Neuronal stem cell (in vitro differentiated cells): ENCODE data around the gene NFATC3.

Experiments
- DNase-seq: peaks from one replicate; pipeline ENCODE4 v3.0.0-alpha.2; 2013; ENCODE audit warnings: low spot score
- H2AFZ ChIP-seq: one replicate; pipeline ENCODE4 v1.6.1; 2013; ENCODE audit warnings: mild to moderate bottlenecking, low read length, inconsistent platforms
- H2AK5ac ChIP-seq: 2 replicates; pipeline ENCODE4 v1.6.1; 2013; ENCODE audit warnings: low read depth, mild to moderate bottlenecking, inconsistent platforms, low read length, moderate library complexity, mixed read lengths
- H2BK120ac ChIP-seq: 2 replicates; pipeline ENCODE4 v1.6.1; 2013; ENCODE audit warnings: low read depth, mild to moderate bottlenecking, inconsistent platforms, low read length, moderate library complexity, mixed read lengths
- H2BK12ac ChIP-seq: one replicate; pipeline ENCODE4 v1.6.1; 2013; ENCODE audit warnings: low read length, inconsistent platforms
- H2BK15ac ChIP-seq: 2 replicates; pipeline ENCODE4 v1.6.1; 2013; ENCODE audit warnings: mild to moderate bottlenecking, low read length, inconsistent platforms, mixed read lengths
- H2BK5ac ChIP-seq: one replicate; pipeline ENCODE4 v1.6.1; 2013; ENCODE audit warnings: inconsistent platforms, mild to moderate bottlenecking, low read length, moderate library complexity
- H3K14ac ChIP-seq: one replicate; pipeline ENCODE4 v1.6.1; 2013; ENCODE audit warnings: low read length, inconsistent platforms
- H3K18ac ChIP-seq: 2 replicates; pipeline ENCODE4 v1.6.1; 2013; ENCODE audit warnings: low read length, inconsistent platforms
- H3K23ac ChIP-seq: 2 replicates; pipeline ENCODE4 v1.6.1; 2013; ENCODE audit warnings: low read depth, mild to moderate bottlenecking, mixed read lengths, low read length, inconsistent platforms; ENCODE audit not compliant: poor library complexity
- H3K27ac ChIP-seq: replicated peaks from 3 replicates; pipeline ENCODE4 v1.5.1; 2013; ENCODE audit warnings: low read length, inconsistent platforms
- H3K27me3 ChIP-seq, 3 experiments: 2 replicates each; pipeline ENCODE4 v1.6.1; 2013; ENCODE audit warnings: low read length in 3 of 3, mild to moderate bottlenecking in 2 of 3, inconsistent platforms in 1 of 3, low read depth in 1 of 3, mixed read lengths in 1 of 3, moderate library complexity in 1 of 3; ENCODE audit not compliant: control insufficient read depth in 3 of 3, insufficient read depth in 3 of 3
- H3K36me3 ChIP-seq, 2 donors: replicated peaks in 1 of 2; 2 replicates each; pipeline ENCODE4 v1.6.1; 2013; ENCODE audit warnings: low read length in 2 of 2; ENCODE audit not compliant: control insufficient read depth in 2 of 2, insufficient read depth in 2 of 2
- H3K4ac ChIP-seq: 2 replicates; pipeline ENCODE4 v1.6.1; 2013; ENCODE audit warnings: inconsistent platforms, mild to moderate bottlenecking, low read length, moderate library complexity
- H3K4me1 ChIP-seq, 2 donors: 1 replicate in 1 of 2; 2 replicates in 1 of 2; pipeline ENCODE4 v1.6.1; 2013; ENCODE audit warnings: low read length in 2 of 2, low read depth in 1 of 2; ENCODE audit not compliant: control insufficient read depth in 2 of 2, insufficient read depth in 1 of 2
- H3K4me2 ChIP-seq: one replicate; pipeline ENCODE4 v1.6.1; 2013; ENCODE audit warnings: mild to moderate bottlenecking, low read length, inconsistent platforms; ENCODE audit not compliant: insufficient read depth, poor library complexity, severe bottlenecking
- H3K4me3 ChIP-seq, 2 donors: 2 replicates each; pipeline ENCODE4 v1.5.1; 2013; ENCODE audit warnings: low read length in 2 of 2, mild to moderate bottlenecking in 2 of 2, inconsistent platforms in 1 of 2, moderate library complexity in 1 of 2
- H3K79me1 ChIP-seq: one replicate; pipeline ENCODE4 v1.6.1; 2013; ENCODE audit warnings: low read depth, mild to moderate bottlenecking, inconsistent platforms, low read length, moderate library complexity
- H3K9ac ChIP-seq: one replicate; pipeline ENCODE4 v1.6.1; 2013; ENCODE audit warnings: mild to moderate bottlenecking, low read depth, low read length, inconsistent platforms; ENCODE audit not compliant: poor library complexity
- H3K9me3 ChIP-seq, 2 donors: replicated peaks in 1 of 2; 2 replicates each; pipeline versions ENCODE3 to v1.6.1; 2013; ENCODE audit warnings: low read length in 2 of 2, mild to moderate bottlenecking in 2 of 2, inconsistent platforms in 1 of 2, low read depth in 1 of 2, mixed read lengths in 1 of 2, moderate library complexity in 1 of 2; ENCODE audit not compliant: control insufficient read depth in 2 of 2, insufficient read depth in 1 of 2
- H4K8ac ChIP-seq: one replicate; pipeline ENCODE4 v1.6.1; 2013; ENCODE audit warnings: low read depth, mild to moderate bottlenecking, inconsistent platforms, low read length, moderate library complexity
- H4K91ac ChIP-seq: one replicate; pipeline ENCODE4 v1.6.1; 2013; ENCODE audit warnings: low read length, low read depth, mild to moderate bottlenecking, inconsistent platforms; ENCODE audit not compliant: poor library complexity
- WGBS, 2 donors: extraction: QIAGEN DNeasy Blood & Tissue Kit; methylation state at CpG; one replicate each; pipeline ENCODE4 v1.1.7; 2013; ENCODE audit warnings: missing lambda C conversion rate in 2 of 2, mixed read lengths in 1 of 2; ENCODE audit not compliant: insufficient read length in 2 of 2, insufficient replicate concordance in 1 of 2; ENCODE audit errors: extremely low coverage in 2 of 2; 5-methylcytosine and 5-hydroxymethylcytosine counted together

Gene NFATC3

GRCh38 chr16:68190736-68191510 is 105.8 kb downstream of the NFATC3 start:
- no peak overlapping the region for H3K4me2 ChIP-seq
- H3K9ac ChIP-seq = no peak overlapping the region
- H4K8ac ChIP-seq = no peak overlapping the region
- WGBS, 2 donors = no CpG with 5 or more reads among the region's 2 CpGs
- H2AK5ac ChIP-seq = no peak overlapping the region
- peaks cover 5 to 24% of the 10 kb centered on the region in 2 donors for H3K9me3 ChIP-seq
- H3K27me3 ChIP-seq = no peaks in the 10 kb centered on the region
- H2BK15ac ChIP-seq = no peak overlapping the region
- H2BK120ac ChIP-seq = no peak overlapping the region
- H3K79me1 ChIP-seq = peaks cover 2% of the 10 kb centered on the region
- peaks cover 19 to 81% of the 10 kb centered on the region in 2 donors for H3K36me3 ChIP-seq
- no peak overlapping the region for H3K23ac ChIP-seq
- no peak overlapping the region for H3K4me3 ChIP-seq
- H3K18ac ChIP-seq = no peak overlapping the region
- no peak overlapping the region for H3K27ac ChIP-seq
- H4K91ac ChIP-seq = no peak overlapping the region
- H2AFZ ChIP-seq = no peak overlapping the region
- H3K14ac ChIP-seq = no peak overlapping the region
- DNase-seq = no peak
- H2BK5ac ChIP-seq = no peak overlapping the region
- H3K4me1 ChIP-seq = no peaks in the 10 kb centered on the region
- no peak overlapping the region for H2BK12ac ChIP-seq
- H3K4ac ChIP-seq = no peak overlapping the region

GRCh38 chr16:68194251-68194650 is 109.1 kb downstream of the NFATC3 start:
- Histone ChIP-seq H4K8ac (no peak overlapping the region), H2BK5ac (no peak overlapping the region), H2AFZ (no peak overlapping the region), H3K4me1 (no peaks in the 10 kb centered on the region), H3K18ac (no peak overlapping the region), H3K27ac (no peak overlapping the region), H2BK120ac (no peak overlapping the region), H3K79me1 (peaks cover 2% of the 10 kb centered on the region), H2AK5ac (no peak overlapping the region), H3K14ac (no peak overlapping the region), H2BK12ac (no peak overlapping the region), H3K4me2 (no peak overlapping the region), H3K4ac (no peak overlapping the region), H2BK15ac (no peak overlapping the region), H4K91ac (no peak overlapping the region), H3K9ac (no peak overlapping the region), H3K36me3 (peaks cover 15 to 62% of the 10 kb centered on the region in 2 donors), H3K23ac (no peak overlapping the region), H3K27me3 (no peaks in the 10 kb centered on the region), H3K9me3 (no peaks in the 10 kb centered on the region), H3K4me3 (no peak overlapping the region)
- WGBS, 2 donors = no CpG with 5 or more reads among the region's 3 CpGs
- DNase-seq = no peak

- no peak overlapping the region for H4K91ac ChIP-seq
- WGBS, 2 donors = no CpG with 5 or more reads among the region's 2 CpGs
- no peak for DNase-seq
- H3K23ac ChIP-seq = no peak overlapping the region
- H3K4me2 ChIP-seq = no peak overlapping the region
- peaks cover 7 to 37% of the 10 kb centered on the region in 2 donors for H3K36me3 ChIP-seq
- no peaks in the 10 kb centered on the region for H3K27me3 ChIP-seq
- no peak overlapping the region for H3K27ac ChIP-seq
- no peak overlapping the region for H2BK15ac ChIP-seq
- no peak overlapping the region for H2BK5ac ChIP-seq
- no peak overlapping the region for H3K18ac ChIP-seq
- no peak overlapping the region for H3K4me3 ChIP-seq
- no peak overlapping the region for H3K9ac ChIP-seq
- H3K4me1 ChIP-seq = peaks cover 0 to 3% of the 10 kb centered on the region in 2 donors
- H2AK5ac ChIP-seq = no peak overlapping the region
- no peak overlapping the region for H2AFZ ChIP-seq
- no peaks in the 10 kb centered on the region for H3K9me3 ChIP-seq
- no peaks in the 10 kb centered on the region for H3K79me1 ChIP-seq
- H2BK12ac ChIP-seq = no peak overlapping the region
- H2BK120ac ChIP-seq = no peak overlapping the region
- H3K4ac ChIP-seq = no peak overlapping the region
- no peak overlapping the region for H4K8ac ChIP-seq
- no peak overlapping the region for H3K14ac ChIP-seq
Observed at GRCh38 chr16:68197250-68197649, 112.1 kb downstream of the NFATC3 start.

- H3K27ac ChIP-seq = no peak overlapping the region
- no peak overlapping the region for H3K23ac ChIP-seq
- H3K14ac ChIP-seq = no peak overlapping the region
- DNase-seq = no peak
- WGBS, 2 donors = no CpG with 5 or more reads among the region's 3 CpGs
- H3K4me2 ChIP-seq = no peak overlapping the region
- H3K79me1 ChIP-seq = no peaks in the 10 kb centered on the region
- H3K4ac ChIP-seq = no peak overlapping the region
- H2BK12ac ChIP-seq = no peak overlapping the region
- H3K36me3 ChIP-seq = peaks cover 5 to 24% of the 10 kb centered on the region in 2 donors
- H3K4me1 ChIP-seq = peaks cover 0 to 3% of the 10 kb centered on the region in 2 donors
- no peak overlapping the region for H2BK120ac ChIP-seq
- H4K8ac ChIP-seq = no peak overlapping the region
- H4K91ac ChIP-seq = no peak overlapping the region
- H3K18ac ChIP-seq = no peak overlapping the region
- no peak overlapping the region for H3K9ac ChIP-seq
- H3K9me3 ChIP-seq = no peaks in the 10 kb centered on the region
- no peak overlapping the region for H2BK15ac ChIP-seq
- H2BK5ac ChIP-seq = no peak overlapping the region
- H3K27me3 ChIP-seq = no peaks in the 10 kb centered on the region
- H3K4me3 ChIP-seq = no peak overlapping the region
- H2AK5ac ChIP-seq = no peak overlapping the region
- H2AFZ ChIP-seq = no peak overlapping the region
Observed at GRCh38 chr16:68200088-68200783, 115.1 kb downstream of the NFATC3 start.
